ENCODE measurements around the gene USP37. TPM values are rescaled to one million over a fixed set of nuclear protein-coding genes. Genes with fewer than 3 reads are reported as not detected.

USP37 gene
- total and polyA plus RNA-seq, 2 of the 13 experiments (the other 11 are each of a cell fraction or from before 2014, with no cell fraction given): 6.5 to 30.6 TPM

DNA sequence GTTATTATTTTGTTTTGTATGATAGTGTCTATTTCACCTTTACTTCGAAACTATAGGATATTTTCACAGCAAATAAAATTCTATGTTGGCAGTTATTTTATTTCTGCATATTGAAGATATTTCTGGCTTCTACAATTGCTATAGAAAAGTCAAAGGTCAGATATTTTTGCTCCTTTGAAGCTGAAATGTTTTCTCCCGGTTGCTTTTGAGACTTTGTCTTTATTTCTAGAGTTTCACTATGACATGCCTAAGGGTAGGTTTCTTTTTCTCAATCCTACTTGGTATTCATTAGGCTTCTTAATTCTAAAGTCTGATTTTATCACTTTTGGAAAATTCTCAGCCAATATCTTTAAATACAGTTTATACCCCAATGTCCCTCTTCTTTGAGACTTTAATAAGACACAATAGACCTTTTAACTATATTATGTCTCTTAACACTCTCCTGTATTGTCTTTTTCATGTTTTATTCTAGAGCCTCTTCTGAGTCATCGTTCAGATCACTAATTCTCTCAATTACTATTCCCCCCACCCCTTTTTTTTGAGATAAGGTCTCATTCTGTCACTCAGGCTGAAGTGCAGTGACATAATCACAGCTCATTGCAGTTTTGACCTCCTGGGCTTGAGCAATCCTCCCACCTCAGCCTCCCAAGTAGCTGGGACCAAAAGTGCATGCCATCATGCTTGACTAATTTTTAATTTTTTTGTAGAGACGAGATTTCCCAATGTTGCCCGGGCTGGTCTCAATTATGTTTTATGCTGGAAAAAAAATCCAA is 50.5 kb downstream of the USP37 start:
- DNase-seq (ENCODE audit: low spot score) (no peak), FAIRE-seq (no peak), ATAC-seq (no peak)
- Histone ChIP-seq H3K9ac (ENCODE audit: insufficient read depth, low read depth, low read length) (no peak overlapping the region), H3K27ac (ENCODE audit: extremely low read length, insufficient read depth, low read length) (no peak overlapping the region), H3K4me2 (ENCODE audit: low read depth, low read length) (no peak overlapping the region), H3K36me3 (replicated peaks in 1 of 2; ENCODE audit: control insufficient read depth in 1 of 2, insufficient read depth in 2 of 2, low read length in 2 of 2) (peaks cover 8 to 41% of the 10 kb centered on the region in 2 experiments), H3K9me3 (ENCODE audit: low read length) (no peaks in the 10 kb centered on the region), H3K4me1 (ENCODE audit: insufficient read depth, low read length) (no peaks in the 10 kb centered on the region), H2AFZ (ENCODE audit: low read length) (no peak overlapping the region), H3K79me2 (ENCODE audit: insufficient read depth, low read length) (peaks cover 27% of the 10 kb centered on the region), H4K20me1 (ENCODE audit: insufficient read depth, low read length) (no peaks in the 10 kb centered on the region), H3K4me3 (replicated peaks in 1 of 3; ENCODE audit: insufficient read depth in 1 of 3, low read depth in 2 of 3, low read length in 3 of 3) (no peak overlapping the region), H3K27me3 (ENCODE audit: control insufficient read depth in 1 of 2, insufficient read depth in 2 of 2, low read length in 2 of 2) (no peaks in the 10 kb centered on the region)
- in situ Hi-C loops (cut with HindIII; ENCODE audit: extremely low pct_ligation_motif_present, low pct_unique_long_range_greater_than_20kb): no loop called here
- intact Hi-C loops (cut with micrococcal nuclease; ENCODE audit: unreplicated experiment): no loop called here
- ChIA-PET CTCF (ENCODE audit: low intra/inter-chr PET ratio, low total read pairs) (interaction anchor here (0.9 kb wide), 1 partner anchor 245 kb away, joined by 3 read pairs; no protein-coding TSS in a partner anchor), POLR2A (no interaction called here)
- TF ChIP-seq CHCHD3 (CRISPR knock-in tag; IDR thresholded peaks at IDR 0.05) (no peak), ZKSCAN8 (CRISPR knock-in tag; IDR thresholded peaks at IDR 0.05; ENCODE audit: borderline replicate concordance) (no peak), ZNF451 (CRISPR knock-in tag; IDR thresholded peaks at IDR 0.05) (no peak), CBX1 (IDR thresholded peaks at IDR 0.05; ENCODE audit: low read depth) (no peak), KLF16 (CRISPR knock-in tag; IDR thresholded peaks at IDR 0.05) (no peak), BHLHE40 (IDR thresholded peaks at IDR 0.05; ENCODE audit: low read length) (no peak)
- TF ChIP-seq, protein P1, sequence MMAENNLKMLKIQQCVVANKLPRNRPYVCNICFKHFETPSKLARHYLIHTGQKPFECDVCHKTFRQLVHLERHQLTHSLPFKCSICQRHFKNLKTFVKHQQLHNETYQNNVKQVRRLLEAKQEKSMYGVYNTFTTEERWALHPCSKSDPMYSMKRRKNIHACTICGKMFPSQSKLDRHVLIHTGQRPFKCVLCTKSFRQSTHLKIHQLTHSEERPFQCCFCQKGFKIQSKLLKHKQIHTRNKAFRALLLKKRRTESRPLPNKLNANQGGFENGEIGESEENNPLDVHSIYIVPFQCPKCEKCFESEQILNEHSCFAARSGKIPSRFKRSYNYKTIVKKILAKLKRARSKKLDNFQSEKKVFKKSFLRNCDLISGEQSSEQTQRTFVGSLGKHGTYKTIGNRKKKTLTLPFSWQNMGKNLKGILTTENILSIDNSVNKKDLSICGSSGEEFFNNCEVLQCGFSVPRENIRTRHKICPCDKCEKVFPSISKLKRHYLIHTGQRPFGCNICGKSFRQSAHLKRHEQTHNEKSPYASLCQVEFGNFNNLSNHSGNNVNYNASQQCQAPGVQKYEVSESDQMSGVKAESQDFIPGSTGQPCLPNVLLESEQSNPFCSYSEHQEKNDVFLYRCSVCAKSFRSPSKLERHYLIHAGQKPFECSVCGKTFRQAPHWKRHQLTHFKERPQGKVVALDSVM (CRISPR knock-in tag; IDR thresholded peaks at IDR 0.05): peak; percentile 36; the same call in 1 of the 2 replicates
- WGBS (ENCODE audit: low lambda C conversion rate): 93% methylated on average over 5 of the region's 5 CpGs
- no TSS peak for BruUV-seq (replicated peaks)

All from HepG2 (cell line).